Bone marrow (tissue), 2 donors: ENCODE data around the gene CNDP2.
"Not testable (repeated sequence)": the region's sequence is repeated elsewhere in the genome, so short reads cannot be mapped to it uniquely, and the experiment has no call there.

ENCODE experiments used
- DNase-seq, 2 donors: peaks; one replicate each; lab custom pipeline; 2025; lab: John Stamatoyannopoulos, UW

The CNDP2 gene

GRCh38 chr18:74534981-74535649 lies 39.0 kb downstream of the CNDP2 start:
- no peak for DNase-seq

DNA sequence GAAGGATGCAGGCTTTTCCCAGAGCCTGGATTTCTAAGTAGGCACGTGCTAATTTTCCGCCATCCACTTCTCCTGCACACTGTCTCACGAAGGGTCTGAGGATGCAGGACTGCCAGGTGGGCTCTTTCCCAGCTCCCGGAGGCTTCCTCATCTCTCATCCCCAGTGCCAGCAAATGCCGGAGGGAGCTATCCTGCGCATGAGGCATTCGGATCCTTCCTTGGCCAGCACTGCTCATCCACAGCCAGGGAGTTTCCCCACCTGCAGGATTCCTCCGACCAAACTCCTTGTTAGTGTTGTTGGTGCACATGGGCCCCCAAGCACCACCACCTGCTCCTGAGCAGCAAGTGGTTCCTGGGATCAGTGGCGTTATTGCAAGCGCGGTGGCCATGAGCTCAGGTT lies 43.1 kb downstream of the CNDP2 start:
- no peak for DNase-seq

- no peak for DNase-seq
Measured at GRCh38 chr18:74540652-74541421, 44.7 kb downstream of the CNDP2 start.

GRCh38 chr18:74541703-74542555 lies 45.8 kb downstream of the CNDP2 start:
- DNase-seq: no peak

DNA sequence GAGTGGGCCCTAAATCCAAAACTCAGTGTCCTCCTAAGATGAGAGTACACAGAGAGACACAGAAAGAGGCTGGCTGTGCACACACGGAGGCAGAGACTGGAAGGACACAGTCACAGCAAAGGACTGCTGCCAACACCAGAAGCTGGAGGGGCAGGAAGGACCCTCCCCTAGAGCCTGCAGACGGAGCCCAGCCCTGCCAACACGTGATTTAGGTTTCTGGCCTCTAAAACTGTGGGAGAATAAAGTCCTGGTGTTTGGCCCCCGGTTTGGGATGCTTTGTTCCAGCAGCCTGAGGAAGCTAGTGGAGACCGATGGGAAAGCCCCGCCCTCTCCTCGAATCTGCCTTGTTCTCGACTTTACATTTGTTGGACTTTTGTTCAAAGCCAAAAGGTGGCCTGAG lies 48.7 kb downstream of the CNDP2 start:
- DNase-seq: no peak

- no peak for DNase-seq
Measured at GRCh38 chr18:74546007-74546406, 49.8 kb downstream of the CNDP2 start.

DNA sequence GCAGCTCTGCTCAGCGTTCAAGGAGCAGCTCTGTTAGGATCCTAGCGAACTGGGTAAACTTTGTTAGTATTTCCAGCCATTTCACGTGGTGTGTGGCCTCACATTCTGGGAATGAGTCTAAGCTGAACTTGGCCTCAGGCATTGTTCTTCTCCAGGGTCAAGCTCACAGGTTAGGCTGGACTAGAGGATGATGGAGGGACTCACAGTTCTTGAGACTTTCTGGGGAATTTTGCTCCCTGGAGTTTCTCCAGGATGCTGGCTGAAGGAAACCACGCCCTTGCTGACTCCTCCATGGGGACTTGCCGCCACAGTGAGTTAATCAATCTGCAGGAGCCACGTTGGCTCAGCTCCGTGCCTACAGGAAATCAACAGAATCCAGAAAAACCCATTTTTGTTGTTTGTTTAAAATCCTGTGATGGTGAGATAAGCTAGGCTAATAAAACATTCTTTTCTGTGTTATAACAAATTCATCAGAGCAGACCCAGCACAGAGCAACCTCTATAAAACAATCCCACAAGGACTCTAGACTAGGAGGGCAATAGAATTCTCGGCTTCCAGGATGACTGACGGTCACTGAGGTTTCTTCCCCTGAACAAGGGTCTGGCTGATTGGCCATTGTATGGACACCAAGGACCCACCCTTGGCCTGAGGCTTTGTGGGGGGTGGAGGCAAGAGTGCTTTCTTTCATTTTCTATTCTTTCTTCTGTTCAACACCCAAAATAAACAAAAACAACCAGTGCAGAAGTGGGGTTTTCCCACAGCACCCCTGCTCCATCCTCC lies 50.8 kb downstream of the CNDP2 start:
- DNase-seq: no peak

- no peak for DNase-seq
Measured at GRCh38 chr18:74547860-74548259, 51.7 kb downstream of the CNDP2 start.

DNA sequence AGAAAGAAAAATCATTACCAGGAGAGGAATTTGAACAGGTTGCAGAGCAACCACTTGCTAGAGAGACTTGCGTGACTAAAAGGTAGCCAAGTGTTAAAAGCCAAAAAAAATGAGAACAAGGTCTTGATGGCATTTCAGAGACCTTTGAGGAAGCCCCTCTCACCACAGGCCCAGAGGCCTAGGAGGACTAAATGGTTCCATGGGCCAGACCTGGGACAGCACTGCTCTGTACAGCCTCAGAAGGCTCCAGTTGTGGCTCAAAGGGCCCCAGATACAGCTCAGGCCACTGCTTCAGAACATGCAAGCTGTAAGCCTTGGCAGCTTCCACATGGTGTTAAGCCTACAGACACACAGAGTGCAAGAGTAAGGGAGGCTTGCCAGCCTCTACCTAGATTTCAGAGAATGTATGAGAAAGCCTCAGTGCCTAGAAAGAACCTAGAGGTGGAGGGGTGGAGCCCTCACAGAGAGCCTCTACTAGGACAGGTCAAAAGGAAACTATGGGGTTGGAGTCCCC lies 53.5 kb downstream of the CNDP2 start:
- DNase-seq: no peak

DNA sequence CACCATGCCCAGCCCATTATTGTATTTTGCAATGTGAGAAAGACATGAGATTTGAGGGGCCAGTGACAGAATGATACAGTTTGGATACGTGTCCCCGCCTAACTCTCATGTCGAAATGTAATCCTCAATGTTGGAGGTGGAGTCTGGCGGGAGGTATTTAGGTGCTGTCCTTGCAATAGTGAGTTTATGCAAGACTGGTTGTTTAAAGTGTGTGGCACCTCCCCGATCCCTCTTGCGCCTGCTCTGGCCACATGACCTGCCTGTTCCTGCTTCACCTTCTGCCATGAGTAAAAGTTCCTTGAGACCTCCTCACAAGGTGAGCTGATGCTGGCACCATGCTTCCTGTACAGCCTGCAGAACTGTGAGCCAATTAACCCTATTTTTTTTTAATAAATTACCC lies 54.7 kb downstream of the CNDP2 start:
- DNase-seq: no peak

- DNase-seq: no peak
Measured at GRCh38 chr18:74551452-74551851, 55.3 kb downstream of the CNDP2 start.

GRCh38 chr18:74551936-74552555 lies 55.9 kb downstream of the CNDP2 start:
- peak; percentile 33 to 77 for DNase-seq

DNA sequence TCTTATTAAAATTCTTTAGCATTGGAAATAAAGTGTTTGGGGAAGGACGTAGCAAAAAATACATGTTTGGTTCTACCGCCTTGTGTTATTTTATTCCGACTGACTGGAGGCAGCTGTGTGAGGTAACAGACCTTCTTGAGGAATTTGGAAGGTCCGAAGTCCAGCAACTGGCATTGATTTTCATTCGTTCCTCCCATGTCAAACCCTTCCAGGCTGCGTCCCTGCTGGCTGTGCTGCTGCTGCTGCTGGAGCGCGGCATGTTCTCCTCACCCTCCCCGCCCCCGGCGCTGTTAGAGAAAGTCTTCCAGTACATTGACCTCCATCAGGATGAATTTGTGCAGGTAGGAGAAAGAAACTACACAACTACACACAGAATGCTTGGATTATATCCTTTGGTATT lies 60.0 kb downstream of the CNDP2 start:
- no peak for DNase-seq

DNA sequence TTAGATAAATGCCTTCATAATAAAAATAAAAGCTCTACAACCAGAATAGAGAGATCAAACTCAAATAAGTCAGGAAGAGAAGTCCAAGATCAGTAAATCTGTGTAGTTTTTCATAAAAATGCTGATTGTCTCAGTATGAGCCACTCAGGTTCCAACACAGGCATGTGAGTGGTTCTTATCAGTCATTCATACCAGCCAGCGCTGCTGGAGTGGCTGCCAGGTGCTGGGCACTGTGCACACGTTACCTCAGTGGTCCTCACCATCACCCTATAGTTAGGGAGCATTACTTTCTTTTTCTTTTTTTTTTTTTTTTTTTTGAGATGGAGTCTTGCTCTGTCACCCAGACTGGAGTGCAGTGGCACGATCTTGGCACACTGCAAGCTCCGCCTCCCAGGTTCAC lies 61.9 kb downstream of the CNDP2 start:
- DNase-seq: no peak

DNA sequence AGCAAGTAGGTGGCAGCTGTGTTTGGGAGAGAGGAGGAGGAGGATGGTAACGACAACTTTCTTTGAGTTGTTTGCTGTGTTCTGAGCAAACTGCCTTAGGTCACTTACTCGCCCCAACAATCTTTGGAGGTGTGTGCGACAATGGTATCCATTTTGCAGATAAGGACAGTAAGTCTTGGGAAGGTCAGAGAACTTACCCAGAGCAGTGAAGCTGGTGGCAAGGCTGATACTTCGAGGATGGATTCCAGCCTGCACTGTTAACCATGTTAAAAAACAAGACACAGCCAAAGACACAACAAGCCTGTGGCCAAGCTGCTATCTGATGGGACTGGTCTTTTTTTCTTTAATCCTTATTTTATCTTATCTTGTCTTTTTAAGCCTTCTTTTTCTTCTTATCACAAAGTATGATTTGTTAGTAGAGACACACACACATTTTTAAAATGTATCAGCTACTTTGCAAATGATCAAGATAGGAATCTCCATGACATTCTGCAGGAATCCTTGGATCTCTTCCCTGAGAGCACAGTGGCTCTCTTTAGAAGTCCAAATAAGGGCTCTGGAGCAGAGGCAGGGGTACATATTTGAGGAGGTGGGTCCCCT lies 66.1 kb downstream of the CNDP2 start:
- no peak for DNase-seq

GRCh38 chr18:74562775-74563174 lies 66.6 kb downstream of the CNDP2 start:
- no peak for DNase-seq

DNA sequence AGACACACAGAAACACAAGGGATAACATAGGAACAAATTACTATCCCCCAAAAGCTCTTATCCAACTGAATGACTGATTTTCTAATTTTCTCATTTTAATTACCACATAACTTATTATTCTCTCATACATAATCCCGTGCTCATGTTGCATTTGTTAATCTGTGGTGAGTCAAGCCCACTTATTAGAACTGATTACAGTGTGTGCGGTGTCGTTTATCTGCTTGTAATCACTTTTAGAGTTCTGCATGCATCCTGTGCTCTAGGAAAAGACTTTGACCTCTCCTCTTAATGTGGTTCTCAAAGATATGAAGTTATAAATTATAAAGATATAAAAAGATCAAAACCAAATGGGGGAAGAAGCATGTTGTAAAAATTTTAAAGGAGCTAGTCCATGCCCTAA lies 67.8 kb downstream of the CNDP2 start:
- DNase-seq: no peak

- not testable (repeated sequence) for DNase-seq
Measured at GRCh38 chr18:74565164-74565563, 69.0 kb downstream of the CNDP2 start.

DNA sequence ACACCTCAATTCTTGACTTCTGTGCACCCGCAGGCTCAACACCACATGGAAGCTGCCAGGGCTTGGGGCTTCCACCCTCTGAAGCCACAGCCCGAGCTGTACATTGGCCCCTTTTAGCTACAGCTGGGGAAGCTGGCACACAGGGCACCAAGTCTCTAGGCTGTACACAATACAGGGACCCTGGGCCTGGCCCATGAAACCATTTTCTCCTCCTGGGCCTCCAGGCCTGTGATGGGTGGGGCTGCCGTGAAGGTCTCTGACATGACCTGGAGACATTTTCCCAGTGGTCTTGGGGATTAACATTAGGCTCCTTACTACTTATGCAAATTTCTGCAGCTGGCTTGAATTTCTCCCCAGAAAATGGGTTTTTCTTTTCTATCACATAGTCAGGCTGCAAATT lies 69.8 kb downstream of the CNDP2 start:
- not testable (repeated sequence) for DNase-seq

DNA sequence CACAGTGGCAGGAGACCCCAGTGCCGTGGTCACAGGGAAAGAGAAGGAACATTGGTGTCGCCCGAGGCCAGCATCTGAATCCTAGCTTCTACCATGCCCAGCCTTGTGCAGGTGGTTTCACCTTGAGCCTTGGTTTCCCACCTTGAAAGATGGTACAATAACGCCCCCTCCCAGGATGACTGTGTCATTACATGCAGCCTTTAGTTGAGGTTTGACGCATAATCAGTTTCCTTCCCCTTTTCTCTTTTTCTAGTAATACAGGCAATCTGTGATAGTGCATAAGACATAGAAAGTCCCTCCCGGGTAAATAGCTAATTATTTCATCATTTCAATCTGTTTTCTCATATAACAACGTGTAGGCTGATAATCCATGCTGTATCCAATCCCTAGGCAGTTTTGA lies 71.7 kb downstream of the CNDP2 start:
- no peak for DNase-seq

- no peak for DNase-seq
Measured at GRCh38 chr18:74569401-74569800, 73.2 kb downstream of the CNDP2 start.
